Fibroblast of the aortic adventitia (primary cell): ENCODE data around the gene CAMK2B. TPM values are rescaled to one million over a fixed set of nuclear protein-coding genes. Genes with fewer than 3 reads are reported as not detected.

Source experiments
- DNase-seq: peaks from one replicate; pipeline ENCODE4 v3.0.0-alpha.2; 2010; ENCODE audit warnings: low read depth
- H3K4me3 ChIP-seq: 2 replicates; pipeline ENCODE4 v1.5.1; 2011; ENCODE audit warnings: low read depth, mild to moderate bottlenecking, control low read depth, low read length, moderate library complexity
- CTCF ChIP-seq: IDR thresholded peaks from 2 replicates; pipeline ENCODE4 v1.5.1; 2011; ENCODE audit warnings: mild to moderate bottlenecking, low read length, control low read depth, inconsistent platforms; ENCODE audit not compliant: insufficient read depth
- total RNA-seq: library from RNA; depleted of rRNA; stranded (reverse); fragments of >200 nt; gene quantifications from 2 replicates; pipeline ENCODE4 v1.2.3, GENCODE V29; 2012; ENCODE audit warnings: low replicate concordance

The CAMK2B gene
- total RNA-seq, 1 donor, result 6.4 TPM

- no peak for DNase-seq
- TF ChIP-seq CTCF, result no peak
- H3K4me3 ChIP-seq, result no peak overlapping the region
Measured at GRCh38 chr7:44276571-44277221, 48.7 kb downstream of the CAMK2B start.

GRCh38 chr7:44275957-44276570 is 49.3 kb downstream of the CAMK2B start:
- no peak for DNase-seq
- no peak overlapping the region for H3K4me3 ChIP-seq
- no peak for TF ChIP-seq CTCF

GRCh38 chr7:44275146-44275545 is 50.2 kb downstream of the CAMK2B start:
- no peak for DNase-seq
- TF ChIP-seq CTCF, result no peak
- no peak overlapping the region for H3K4me3 ChIP-seq

- DNase-seq, result no peak
- TF ChIP-seq CTCF, result no peak
- H3K4me3 ChIP-seq, result no peak overlapping the region
Measured at GRCh38 chr7:44274623-44274975, 50.8 kb downstream of the CAMK2B start.

- H3K4me3 ChIP-seq, result no peak overlapping the region
- no peak for DNase-seq
- no peak for TF ChIP-seq CTCF
Measured at GRCh38 chr7:44273681-44274622, 51.4 kb downstream of the CAMK2B start.

GRCh38 chr7:44272981-44273380 is 52.4 kb downstream of the CAMK2B start:
- DNase-seq, result no peak
- no peak overlapping the region for H3K4me3 ChIP-seq
- no peak for TF ChIP-seq CTCF
